ENCODE data around the gene CDC42BPA. TPM values are rescaled to one million over a fixed set of nuclear protein-coding genes. Genes with fewer than 3 reads are reported as not detected.
"Not testable (repeated sequence)": the region's sequence is repeated elsewhere in the genome, so short reads cannot be mapped to it uniquely, and the experiment has no call there.

The CDC42BPA gene
- total RNA-seq, 2 donors from 2014 or later: 35.3 to 41.0 TPM

DNA sequence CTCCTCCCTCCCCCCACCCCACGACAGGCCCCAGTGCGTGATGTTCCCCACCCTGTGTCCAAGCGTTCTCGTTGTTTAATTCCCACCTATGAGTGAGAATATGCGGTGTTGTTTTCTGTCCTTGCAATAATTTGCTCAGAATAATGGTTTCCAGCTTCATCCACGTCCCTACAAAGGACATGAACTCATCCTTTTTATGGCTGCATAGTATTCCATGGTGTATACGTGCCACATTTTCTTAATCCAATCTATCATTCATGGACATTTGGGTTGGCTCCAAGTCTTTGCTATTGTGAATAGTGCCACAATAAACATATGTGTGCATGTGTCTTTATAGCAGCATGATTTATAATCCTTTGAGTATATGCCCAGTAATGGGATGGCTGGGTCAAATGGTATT is 87.2 kb downstream of the CDC42BPA start:
- DNase-seq, ATAC-seq: not testable (repeated sequence)
- intact Hi-C loops (cut with DNase I): loop anchor here in 1 of 2 donors (10.0 kb wide), 1 partner anchor 204 kb away; no protein-coding TSS in a partner anchor

DNA sequence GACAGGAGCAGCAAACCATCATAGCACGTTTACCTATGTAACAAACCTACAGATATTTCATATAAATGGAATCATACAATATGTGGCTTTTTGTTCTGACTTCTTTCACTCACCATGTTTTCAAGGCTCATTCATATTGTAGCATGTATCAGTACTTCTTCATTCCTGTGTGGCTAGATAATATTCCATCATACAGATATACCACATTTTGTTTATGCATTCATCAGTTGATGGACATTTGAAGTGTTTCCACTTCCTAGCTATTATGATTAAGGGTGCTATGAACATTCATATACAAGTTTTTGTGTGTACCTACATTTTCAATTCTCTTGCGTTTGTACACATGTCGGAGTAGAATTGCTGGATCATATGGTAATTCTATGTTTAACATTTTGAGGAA is 90.1 kb downstream of the CDC42BPA start:
- no peak for ATAC-seq
- intact Hi-C loops (cut with DNase I): loop anchor here in 1 of 2 donors (10.0 kb wide), 1 partner anchor 87 kb away; the partner anchor contains the start of gene CDC42BPA

DNA sequence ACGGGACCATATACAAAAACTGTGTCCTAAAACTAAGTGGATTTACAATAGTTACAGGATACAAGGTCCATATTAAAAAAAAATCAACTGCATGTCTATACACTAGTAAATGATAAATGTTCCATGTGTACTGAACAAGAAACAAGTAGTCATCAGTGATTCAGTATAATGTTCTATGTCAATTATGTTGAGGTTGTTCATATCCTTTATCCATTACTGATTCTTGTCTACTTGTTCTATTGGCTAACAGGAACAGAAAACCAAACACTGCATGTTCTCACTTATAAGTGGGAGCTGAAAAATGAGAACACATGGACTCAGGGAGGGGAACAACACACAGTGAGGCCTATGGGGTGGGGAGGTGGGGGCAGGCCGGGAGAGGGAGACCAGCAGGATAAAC is 90.5 kb downstream of the CDC42BPA start:
- no peak for DNase-seq
- no peak for ATAC-seq
- intact Hi-C loops (cut with DNase I): loop anchor here in 1 of 2 donors (10.0 kb wide), 1 partner anchor 87 kb away; the partner anchor contains the start of gene CDC42BPA

More for the DNA sequence above, 90.1 kb downstream of the CDC42BPA start:
- no peak for DNase-seq

DNA sequence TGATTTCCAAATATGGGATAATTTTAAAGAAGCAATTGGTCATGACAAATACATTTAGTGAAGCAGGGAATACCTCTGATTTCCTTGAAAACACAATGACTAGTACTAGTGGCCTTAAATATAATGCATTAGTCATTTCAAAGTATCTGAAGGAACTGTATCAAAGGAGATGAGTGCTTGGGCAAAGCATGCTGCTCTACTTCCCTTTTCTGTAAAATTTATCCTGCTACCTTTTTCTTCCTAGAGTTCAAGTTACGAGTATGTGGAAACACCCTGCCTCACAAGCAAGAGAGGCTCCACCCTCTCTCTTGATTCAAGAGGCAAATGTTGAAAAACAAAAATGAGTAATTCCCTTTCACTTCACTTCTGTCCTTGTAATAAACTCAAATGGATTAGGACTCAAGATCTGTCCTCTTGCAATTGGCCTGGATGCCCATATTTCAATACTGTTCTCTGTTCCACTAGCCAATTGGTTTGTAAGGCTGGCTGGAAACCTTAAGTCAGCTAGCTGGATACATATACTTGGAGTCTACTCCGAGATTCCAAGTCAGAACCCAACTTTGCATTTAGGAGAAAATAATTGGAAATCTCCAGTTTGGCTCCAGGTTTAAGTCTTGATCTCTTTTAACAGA is 92.5 kb downstream of the CDC42BPA start:
- intact Hi-C loops (cut with DNase I): loop anchor here in 1 of 2 donors (10.0 kb wide), 1 partner anchor 89 kb away; the partner anchor contains the start of gene CDC42BPA
- DNase-seq (no peak), ATAC-seq (peak in 1 of 2 donors; percentile 64)

DNA sequence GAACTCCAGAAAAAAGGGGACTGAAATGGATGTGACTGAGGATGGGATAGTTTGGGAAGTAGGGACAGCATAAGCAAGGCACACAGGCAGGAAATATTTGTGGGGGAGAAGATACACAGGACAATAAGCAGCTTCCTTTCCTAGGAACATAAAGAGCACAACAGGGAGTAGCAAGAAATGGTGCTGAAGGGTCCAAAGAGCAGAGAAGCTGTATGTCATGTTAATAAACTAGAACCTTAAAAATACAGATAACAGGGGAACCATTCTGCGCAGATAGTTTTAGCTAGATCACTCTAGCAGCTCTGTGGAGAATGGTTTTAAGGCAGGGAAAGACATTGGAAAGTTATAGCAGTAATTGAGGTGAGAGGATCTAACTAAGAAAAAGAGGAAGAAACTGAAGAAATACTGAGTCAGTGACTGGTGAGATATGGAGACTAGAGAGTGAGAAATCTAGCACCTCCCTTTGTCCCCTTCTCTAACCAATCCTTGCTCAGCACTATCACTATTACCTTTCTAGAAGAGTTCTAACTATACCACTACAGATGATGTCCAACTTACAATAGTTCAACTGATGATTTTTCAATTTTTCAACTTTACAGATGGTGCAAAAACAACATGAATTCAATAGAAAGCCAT is 95.0 kb downstream of the CDC42BPA start:
- DNase-seq (no peak), ATAC-seq (no peak)
- intact Hi-C loops (cut with DNase I): loop anchor here in 1 of 2 donors (10.0 kb wide), 1 partner anchor 92 kb away; the partner anchor contains the start of gene CDC42BPA

DNA sequence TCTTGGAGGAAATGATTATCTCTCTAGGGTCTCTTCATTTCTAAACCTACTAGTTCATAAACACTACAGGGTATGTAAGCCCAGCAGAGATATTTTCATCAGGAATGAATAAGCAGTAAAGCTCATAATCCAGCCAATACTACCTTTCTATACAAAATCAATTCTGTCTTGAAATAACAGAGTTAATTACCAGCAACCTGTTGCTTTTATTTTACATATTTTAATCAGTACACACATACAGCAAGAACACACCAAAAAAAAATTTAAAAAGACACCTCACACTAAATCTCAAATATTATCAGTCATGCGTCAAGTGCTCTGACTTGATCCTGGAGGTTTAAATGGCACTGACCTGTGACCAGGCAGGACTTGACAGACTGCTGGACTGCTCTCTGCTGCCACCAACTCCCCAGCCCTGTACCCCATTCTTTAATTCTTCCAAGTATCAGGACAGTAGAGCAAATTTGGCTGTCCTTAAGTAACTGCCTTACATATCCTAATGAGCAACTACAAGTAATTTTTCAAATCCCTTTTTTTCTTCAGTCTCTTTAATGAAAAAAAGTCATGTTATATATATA is 98.5 kb downstream of the CDC42BPA start:
- no peak for ATAC-seq
- intact Hi-C loops (cut with DNase I): loop anchor here in 1 of 2 donors (10.0 kb wide), 1 partner anchor 95 kb away; the partner anchor contains the start of gene CDC42BPA
- no peak for DNase-seq

DNA sequence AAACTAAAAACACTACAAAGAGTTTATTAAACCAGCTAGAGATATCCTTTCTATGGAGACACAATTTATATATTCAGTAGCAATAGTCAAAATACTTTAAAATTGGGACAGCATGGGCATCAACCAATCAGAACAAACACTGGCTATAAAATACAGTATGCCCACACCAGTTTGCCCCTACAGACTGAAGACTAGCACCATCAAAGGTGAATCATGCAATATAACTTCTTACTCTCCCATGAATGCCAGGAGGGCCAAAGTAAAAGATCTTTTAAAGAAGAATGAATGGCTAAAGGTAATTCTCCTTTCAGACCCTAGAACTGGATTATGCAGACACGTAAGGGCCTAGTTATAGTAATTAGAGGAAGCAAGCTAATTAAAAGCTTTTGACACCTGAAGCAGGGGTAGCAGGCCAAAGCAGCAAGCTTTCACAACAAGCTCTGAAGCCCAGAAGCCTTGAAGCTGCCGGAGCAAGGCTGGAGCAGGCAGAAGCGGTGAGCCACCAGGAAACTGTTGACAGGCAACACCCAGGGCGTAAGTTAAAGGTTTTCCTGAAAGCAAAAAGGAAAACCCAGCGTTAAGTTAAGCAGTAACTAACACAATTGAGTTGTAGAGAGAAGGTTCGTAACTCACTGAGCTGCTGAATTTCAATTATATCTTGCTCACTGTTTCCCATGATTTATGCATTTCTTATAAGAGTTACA is 99.3 kb downstream of the CDC42BPA start:
- intact Hi-C loops (cut with DNase I): no loop called here
- ATAC-seq (peak in 1 of 2 donors; percentile 38), DNase-seq (peak; percentile 33)

DNA sequence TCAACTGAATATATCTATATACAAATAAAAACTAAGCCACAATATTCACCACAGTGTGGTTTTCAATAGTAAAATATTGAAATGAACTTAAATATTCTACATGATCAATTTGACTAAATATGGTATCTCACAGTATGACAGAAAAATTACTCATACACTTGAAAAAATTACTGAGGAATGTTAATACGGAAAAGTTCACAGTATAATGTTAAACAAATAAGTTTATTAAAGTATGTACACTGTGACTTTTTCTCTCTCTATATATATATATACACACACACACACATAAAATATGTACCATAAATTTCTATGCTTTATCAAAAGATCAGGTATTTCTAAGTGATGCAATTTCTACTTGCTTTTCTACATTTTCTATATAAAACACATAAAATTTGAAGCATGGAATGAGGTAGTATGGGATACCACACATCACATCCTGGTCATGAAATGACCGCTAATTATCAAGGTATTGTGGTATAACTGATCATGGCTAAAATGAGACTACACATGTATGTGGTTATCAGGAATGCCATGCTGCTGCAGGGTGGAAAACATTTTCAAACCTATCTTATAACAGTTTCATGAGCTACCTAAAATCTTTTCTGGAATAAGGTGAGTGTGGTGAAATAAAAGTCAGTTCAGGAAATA is 102.3 kb downstream of the CDC42BPA start:
- intact Hi-C loops (cut with DNase I): no loop called here
- ATAC-seq: no peak
- DNase-seq: no peak

DNA sequence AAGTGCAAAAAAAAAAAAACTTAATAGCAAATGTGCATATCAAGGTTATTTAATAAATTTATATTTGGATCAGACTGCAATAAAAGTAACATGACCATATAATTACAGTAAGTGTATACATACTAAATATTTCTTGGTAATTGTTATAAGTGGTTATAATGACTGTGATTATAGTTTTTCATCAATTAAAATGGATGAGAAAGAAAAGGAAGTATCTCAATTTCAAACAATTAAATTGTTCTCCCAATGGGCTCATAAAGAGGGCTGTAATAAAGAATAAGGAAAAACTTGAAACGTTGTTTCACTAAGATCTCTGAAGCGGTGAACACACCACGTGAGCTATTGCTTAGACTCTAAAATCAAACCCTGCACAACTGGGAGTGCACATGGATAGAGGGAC is 104.1 kb downstream of the CDC42BPA start:
- intact Hi-C loops (cut with DNase I): no loop called here
- ATAC-seq (no peak), DNase-seq (no peak)

DNA sequence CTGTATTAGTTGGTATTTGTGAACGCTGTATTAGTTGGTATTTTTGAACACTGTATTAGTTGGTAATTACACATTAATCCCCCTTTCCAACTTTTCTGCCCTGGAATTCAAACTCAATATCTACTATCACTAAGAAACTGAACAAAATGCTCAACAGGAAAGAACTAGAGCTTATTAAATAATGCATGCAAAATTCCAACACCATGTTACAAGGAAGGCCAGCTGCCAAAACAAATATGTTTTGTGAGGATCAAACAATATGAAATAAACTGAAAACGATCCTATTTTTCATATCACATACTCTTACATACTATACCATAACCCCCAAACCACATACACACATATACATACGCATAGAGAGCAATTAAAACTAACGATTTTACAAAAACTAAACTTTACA is 104.9 kb downstream of the CDC42BPA start:
- no peak for DNase-seq
- intact Hi-C loops (cut with DNase I): no loop called here
- no peak for ATAC-seq

DNA sequence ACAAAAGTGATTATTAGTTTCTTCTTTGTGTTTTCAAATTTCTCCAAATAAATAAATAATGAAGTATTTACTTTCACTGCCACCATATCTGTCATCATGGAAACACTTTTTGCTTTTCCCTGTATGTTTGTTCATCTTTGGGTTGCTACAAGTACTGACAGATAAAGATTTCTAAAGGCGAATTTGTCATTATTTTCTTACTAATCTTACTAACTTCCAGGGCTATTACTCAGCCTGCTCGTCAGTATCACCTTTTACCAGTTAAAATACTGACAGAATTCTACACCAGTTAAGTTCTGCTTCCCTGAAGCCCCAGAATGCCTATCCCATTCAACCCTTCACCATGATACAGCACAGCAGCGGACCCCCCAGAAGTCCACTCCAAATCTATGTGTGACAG is 106.1 kb downstream of the CDC42BPA start:
- DNase-seq (no peak), ATAC-seq (no peak)
- intact Hi-C loops (cut with DNase I): no loop called here

DNA sequence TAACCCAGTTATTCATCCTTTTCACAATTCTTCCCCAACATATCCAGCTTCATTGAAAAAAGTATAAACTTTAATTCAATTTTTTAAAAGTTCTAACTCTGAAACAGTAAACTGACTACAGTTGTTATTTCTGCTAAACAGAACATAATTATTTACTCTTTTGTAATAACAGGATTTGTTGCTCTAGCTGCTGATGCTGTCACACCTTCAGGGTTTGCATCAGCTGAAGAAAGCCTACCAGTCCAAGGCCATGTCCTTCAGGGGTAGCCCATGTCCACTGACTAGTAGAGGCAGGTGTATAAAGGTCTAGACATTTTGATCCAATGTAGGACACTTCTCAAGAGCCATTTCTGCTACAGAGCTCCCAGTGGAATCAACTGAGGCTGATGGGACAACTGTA is 107.7 kb downstream of the CDC42BPA start:
- no peak for ATAC-seq
- intact Hi-C loops (cut with DNase I): no loop called here
- DNase-seq: no peak

DNA sequence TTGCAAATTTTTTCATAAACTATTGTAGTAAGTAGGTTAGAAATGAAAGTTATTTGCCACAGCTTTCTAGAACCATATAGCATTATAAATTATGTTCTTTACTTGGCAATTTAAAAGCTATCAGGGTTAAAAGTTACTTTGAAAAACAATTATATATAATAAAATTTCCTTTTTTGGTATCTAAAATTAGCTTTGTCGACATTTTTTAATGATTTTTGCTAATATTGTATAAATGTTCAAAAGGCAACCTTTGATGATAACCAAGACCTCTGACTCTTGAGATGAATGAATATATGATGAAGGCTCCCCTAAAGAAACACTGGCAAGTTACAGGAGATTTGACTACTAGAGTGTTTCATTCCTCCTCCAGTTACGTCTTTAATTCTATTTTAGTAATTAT is 121.2 kb downstream of the CDC42BPA start:
- no peak for ATAC-seq
- no peak for DNase-seq
- intact Hi-C loops (cut with DNase I): no loop called here

DNA sequence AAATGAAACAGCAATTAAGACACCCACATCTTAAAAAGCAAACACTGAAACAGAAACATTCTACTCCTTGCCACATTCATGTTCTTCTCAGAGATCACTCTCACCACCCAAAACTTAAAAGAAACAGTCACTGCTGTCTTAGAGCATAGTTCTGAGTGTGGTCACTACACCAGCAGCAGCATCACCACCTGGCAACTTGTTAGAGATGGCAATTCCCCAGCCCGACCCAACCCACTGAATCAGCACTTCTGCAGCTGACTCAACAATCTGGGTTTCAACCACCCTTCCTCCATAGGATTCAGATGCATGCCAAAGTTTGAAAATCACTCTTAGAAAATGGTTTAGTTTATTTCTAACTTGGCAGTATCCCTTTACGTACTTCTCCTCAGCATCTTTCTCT is 126.1 kb downstream of the CDC42BPA start:
- intact Hi-C loops (cut with DNase I): no loop called here
- DNase-seq (peak; percentile 29), ATAC-seq (peak in 1 of 2 donors; percentile 86)

DNA sequence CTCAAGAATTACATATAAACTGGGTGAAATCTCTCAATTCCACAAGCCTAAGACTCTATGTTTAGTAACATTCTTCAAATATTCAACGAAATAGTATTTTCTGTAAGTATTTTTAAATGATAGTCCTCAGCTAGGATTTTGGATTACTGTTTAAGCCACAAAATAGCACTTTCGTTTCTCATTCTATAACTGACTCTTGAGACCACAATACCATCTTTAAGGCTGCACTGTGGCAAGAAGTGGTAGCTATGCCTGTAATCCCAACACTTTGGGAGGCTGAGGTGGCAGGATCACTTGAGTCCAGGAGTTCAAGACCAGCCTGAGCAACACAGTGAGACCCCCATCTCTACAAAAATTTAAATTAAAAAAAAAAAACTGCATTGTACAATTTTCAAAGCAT is 126.7 kb downstream of the CDC42BPA start:
- intact Hi-C loops (cut with DNase I): no loop called here
- DNase-seq: no peak
- ATAC-seq: no peak

DNA sequence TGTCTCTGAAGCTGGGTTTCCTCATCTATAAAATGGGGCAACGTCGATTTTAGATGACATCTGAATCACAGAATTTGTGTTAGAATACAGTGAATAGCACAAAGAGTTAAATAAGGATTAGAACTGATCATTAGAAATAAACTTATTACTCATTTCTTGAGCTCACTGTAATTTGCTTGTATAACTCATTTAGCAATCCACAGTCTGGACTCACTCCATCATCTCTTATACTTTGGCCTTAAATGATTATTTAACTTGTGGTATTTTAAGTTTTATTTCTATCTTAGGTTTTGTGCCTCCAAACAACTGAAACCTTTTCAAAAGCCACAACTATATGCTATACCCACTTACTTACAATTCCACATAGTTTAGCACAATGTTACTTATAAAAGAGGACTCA is 128.0 kb downstream of the CDC42BPA start:
- DNase-seq (no peak), ATAC-seq (no peak)
- intact Hi-C loops (cut with DNase I): no loop called here

DNA sequence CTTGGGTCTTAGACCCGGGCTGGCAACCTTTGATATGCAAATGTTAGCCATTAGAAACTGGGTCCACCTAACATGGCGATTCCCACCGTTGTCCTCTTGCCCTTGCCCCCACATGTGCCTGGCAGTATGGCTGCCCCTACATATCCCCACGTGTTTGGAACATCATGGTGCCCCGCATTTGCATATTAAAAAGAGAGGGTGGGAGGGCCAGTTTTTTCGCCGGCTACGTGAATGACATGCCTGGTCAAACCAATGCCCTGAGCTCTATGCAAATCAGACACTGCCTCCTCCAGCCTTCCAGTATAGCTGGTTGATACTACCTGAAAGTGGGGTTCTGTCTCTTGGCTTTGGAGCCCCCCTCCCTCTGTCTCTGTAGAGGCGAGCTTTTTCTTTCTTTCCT is 133.0 kb downstream of the CDC42BPA start:
- intact Hi-C loops (cut with DNase I): no loop called here
- DNase-seq: no peak

DNA sequence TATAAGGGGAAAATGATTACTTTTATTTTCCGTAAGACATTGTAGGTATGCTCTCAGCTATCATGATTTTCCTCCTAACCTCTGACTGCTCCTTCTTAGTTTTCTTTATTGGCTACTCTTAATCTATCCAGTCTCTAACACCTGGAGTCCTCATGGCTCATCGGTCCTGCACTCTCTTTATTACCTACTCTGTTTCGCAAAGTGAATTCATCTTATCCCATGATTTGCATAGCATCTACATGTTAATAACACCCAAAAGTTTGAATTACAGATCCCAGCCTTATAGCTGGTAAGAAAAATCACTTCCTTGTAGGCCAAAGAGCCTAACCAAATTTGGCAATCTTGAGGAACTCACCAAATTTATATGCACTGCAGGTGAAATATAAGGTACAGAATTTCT is 136.3 kb downstream of the CDC42BPA start:
- DNase-seq (no peak), ATAC-seq (no peak)
- intact Hi-C loops (cut with DNase I): no loop called here

More for the DNA sequence above, 133.0 kb downstream of the CDC42BPA start:
- no peak for ATAC-seq

DNA sequence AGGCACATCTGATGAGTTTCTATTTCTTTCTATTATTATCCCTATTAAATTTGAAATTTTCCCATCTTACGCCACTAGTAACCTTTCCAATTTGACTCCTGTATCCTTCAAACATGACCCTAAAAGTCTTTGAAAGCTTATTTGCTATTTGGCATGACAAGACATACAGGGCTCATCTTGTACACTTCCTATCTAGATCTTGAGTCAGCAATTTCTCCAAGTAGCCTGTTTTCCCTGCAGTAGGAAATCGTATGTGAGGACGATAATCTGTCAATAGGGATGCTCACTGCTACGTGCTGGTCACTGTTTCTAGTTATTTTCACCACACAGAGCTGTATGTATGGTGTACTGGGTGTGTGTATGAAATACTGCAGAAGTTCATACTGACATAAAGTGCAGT is 142.7 kb downstream of the CDC42BPA start:
- intact Hi-C loops (cut with DNase I): no loop called here

More for the DNA sequence above, 142.7 kb downstream of the CDC42BPA start:
- ATAC-seq: no peak
- no peak for DNase-seq

All from left cardiac atrium (tissue), 4 donors.